NCI-H1105 (cell line): ENCODE measurements around the gene PHTF1.
A peak's percentile ranks its signal among the peaks of the same experiment; 100 is the strongest.

Experiments used
- DNase-seq: peaks from one replicate; lab custom pipeline; 2025; lab: John Stamatoyannopoulos, UW

Gene PHTF1

GRCh38 chr1:113759333-113760101 lies at the start of gene PHTF1:
TSS of gene PHTF1 (minus strand) at chr1:113759486. CDS start at chr1:113758703, 783 bp downstream.
- peak; percentile 68 for DNase-seq

DNA sequence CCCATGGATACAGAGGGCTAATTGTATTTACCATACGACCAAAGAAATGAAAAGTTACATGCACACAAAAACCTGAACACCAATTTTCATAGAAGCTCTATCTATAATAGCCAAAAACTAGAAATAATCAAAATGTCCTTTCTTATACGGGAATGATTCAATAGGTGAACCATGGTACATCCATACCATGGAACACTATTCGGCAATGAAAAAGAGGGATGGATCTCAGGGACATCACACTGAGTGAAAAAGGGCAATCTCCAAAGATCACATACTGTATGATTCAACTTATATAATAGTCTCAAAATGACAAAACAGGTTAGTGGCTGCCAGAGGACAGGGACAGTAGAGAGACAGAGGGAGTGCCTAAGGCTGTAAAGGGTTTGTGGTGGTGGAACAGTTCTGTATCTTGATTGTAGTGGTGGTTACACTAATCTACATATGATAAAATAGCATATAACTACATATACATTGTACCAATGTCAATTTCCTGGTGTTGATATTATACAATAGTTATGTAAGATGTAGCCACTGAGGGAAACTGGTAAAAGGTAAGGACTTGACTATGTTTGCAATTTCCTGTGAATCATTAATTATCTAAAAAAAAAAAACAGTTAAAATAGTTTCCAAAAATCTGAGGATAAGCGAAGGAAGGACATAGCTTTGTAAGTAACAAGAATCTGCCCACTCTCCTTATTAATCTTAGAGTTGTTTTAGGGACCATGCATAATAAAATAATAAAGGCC lies 49.3 kb upstream of the PHTF1 start:
- no peak for DNase-seq

GRCh38 chr1:113805639-113806038 lies 46.4 kb upstream of the PHTF1 start:
- no peak for DNase-seq

DNA sequence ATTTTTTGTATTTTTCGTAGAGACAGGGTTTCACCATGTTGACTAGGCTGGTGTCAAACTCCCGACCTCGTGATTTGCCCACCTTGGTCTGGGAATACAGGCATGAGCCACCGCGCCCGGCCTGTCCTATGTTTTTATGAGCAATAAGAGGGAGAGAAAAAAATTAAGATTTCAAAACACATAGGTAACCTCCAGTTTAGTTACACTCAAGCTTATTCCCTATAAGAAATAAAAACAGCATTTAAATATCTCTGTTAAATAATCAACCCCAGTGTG lies 45.9 kb upstream of the PHTF1 start:
- DNase-seq = no peak

GRCh38 chr1:113804421-113805255 lies 45.4 kb upstream of the PHTF1 start:
- no peak for DNase-seq

DNA sequence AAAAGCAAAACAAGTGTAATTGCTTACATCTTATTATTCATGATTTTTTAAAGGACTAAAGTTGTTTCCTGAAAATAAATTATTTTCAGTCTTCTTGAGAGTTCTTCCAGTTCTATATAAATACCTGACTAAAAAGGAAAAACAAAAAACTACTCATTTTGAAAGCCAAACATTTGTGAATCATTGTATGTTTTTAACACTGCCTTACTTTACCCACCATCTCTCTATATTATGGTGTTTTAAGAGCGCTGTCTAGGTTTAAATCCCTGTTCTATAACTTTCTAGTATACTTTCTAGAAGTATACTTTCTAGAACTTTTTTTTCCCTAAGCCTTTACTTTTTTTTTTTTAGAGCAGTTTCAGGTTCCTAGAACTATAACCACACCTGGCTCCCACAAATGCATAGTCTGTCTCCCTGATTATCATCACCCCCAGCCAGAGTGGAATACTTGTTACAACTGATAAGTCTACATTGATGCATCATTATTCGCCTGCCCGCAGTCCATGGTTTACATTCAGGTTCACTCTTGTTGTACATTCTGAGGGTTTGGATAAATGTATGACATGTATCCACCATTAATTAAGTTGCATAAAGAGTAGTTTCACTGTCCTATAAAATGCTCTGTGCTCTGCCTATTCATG lies 43.2 kb upstream of the PHTF1 start:
- no peak for DNase-seq

GRCh38 chr1:113800487-113800886 lies 41.2 kb upstream of the PHTF1 start:
- DNase-seq = no peak

- DNase-seq = no peak
These were observed 38.2 kb upstream of the PHTF1 start for GRCh38 chr1:113797472-113797871.

- no peak for DNase-seq
These were observed 34.9 kb upstream of the PHTF1 start for GRCh38 chr1:113793878-113794834.

GRCh38 chr1:113792986-113793385 lies 33.7 kb upstream of the PHTF1 start:
- no peak for DNase-seq

GRCh38 chr1:113792471-113792870 lies 33.2 kb upstream of the PHTF1 start:
- no peak for DNase-seq

DNA sequence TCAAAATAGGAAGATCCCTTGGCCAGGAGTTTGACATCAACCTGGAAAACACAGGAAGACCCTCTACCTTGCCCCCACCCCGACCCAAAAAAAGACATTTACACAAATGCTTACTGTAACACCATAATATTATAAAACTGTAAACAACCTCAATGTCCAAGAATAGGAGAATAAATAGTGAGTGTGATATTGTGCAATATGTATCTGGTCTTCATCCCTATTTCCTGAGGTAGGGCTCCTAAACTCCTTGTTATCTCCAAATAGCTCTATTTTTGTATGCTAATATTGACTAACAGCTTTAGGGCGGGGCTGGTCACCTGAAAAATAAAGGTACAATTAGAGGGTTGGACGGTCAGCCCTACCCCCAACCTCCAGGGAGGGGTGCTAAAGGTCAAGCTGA lies 29.5 kb upstream of the PHTF1 start:
- no peak for DNase-seq

DNA sequence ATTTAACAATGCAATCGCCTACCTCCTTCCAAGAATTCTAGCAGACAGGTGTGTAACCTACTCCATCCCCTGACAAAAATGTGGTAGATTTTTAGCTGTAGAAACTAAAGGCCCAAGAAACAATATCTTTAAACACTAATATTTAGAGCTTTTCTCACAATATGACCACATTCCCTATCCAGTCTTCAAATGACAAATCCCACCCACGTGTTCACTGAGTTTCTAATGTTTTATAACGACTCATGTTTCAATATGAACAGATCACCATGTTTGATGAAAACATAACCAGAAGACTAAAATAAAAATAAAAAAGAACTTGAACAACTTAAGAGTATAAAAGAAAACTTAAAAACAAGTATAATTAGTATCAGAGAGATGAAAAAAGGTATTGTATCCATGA lies 28.4 kb upstream of the PHTF1 start:
- DNase-seq = no peak

DNA sequence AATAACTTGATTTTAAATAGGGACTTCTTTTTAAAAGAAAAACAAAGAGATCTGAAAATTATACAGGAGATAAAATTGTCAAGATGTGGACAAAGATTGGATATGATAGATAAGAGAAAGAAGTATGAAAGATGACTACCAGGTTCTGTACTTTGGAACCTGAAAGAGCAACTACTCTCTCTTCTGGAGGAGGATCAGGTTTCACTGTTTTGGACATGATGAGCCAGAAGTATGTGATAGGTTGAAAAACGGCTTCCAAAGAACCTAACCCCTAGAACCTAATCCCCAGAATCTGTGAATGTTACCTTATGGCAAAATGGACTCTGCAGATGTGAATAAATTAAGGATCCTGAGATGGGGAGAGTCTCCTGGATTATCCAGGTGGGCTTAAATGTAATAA lies 26.8 kb upstream of the PHTF1 start:
- no peak for DNase-seq

DNA sequence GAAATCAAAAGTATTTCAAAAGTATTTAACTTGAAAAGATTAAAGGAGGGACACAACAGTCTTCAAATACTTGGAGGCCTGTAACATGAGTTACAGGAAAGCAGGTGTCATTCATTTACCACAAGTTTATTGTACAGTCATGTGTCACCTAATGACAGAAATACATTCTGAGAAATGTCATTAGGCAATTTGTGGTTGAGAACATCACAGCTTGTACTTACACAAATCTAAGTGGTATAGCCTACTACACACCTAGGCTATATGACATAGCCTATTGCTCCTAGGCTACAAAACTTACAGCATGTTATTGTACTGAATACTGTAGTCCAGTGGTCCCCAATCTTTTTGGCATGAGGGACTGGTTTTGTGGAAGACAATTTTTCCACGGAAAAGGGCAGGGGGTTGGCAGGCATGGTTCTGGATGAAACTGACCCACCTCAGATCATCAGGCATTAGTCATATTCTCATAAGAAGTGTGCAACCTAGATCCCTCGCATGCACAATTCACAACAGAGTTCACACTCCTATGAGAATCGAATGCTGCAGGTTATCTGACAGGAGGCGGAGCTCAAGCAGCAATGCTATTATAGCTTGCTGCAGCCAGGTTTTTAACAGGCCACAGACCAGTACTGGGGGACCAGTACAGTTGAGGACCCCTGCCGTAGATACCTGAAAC lies 25.0 kb upstream of the PHTF1 start:
- DNase-seq = no peak

DNA sequence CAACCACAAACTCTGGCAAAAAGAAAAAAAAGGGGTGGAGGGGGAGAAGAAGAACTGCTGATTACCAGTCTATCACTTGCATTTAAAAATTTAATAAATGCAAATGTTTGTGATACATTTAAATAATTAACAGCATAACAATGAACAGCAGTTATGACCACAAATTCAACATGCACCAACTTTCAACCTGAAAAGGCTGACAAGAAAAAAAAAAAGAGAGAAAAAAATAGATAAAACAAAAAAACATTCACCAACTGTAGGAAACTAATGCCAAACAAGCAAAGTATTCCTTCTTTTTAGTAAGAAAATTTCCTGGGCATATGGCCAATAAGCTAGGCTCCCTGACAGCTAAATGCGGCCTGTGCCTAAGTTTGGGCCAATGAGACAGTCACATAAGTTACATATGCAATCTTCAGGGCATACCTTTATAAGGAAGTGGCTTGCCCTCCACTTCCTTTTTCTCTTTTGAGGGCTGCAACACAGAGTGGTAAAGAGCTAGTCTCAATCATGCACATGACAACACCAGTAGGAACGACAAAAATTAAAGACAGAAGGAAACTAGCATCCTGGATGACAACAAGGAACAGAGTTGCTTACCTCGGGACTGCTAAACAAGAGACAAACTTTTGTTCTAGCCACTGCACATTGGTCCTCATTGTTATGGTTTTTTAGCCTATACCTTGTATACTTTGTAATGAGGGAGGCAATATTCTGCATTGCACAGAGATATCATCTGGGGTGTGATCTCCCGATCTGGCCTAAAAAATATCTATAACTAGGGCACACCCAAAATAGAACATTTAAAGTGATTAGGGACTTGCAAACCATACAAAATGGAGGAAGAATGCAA lies 24.2 kb upstream of the PHTF1 start:
- no peak for DNase-seq

DNA sequence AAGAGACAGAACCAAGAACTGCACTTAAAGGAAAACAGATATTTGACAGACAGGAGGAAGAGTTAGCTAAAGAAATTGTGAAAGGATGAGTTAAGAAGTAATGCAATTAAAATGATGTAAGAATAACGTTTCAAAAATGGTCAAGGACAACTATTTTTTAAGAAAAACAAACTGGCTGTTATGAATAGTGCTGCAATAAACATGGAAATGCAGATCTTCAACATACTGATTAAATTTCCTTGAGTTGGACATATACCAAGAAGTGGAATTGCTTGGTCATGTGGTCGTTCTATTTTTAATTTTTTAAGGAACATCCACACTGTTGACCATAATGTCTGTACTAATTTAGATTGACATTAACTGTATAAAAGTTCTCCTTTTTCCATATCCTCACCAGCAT lies 23.1 kb upstream of the PHTF1 start:
- no peak for DNase-seq

- DNase-seq = no peak
These were observed 21.3 kb upstream of the PHTF1 start for GRCh38 chr1:113780374-113781146.

- DNase-seq = no peak
These were observed 20.3 kb upstream of the PHTF1 start for GRCh38 chr1:113779542-113779941.
